HepG2 (cell line): Measurements from ENCODE around the gene CLEC10A. TPM values are rescaled to one million over a fixed set of nuclear protein-coding genes. Genes with fewer than 3 reads are reported as not detected.

ENCODE experiments used
- BCLAF1 ChIP-seq: fragments of 450-650 bp; IDR thresholded peaks from 2 replicates; pipeline ENCODE4 v1.6.1; 2017; ENCODE audit warnings: mild to moderate bottlenecking
- BRCA1 ChIP-seq: sonication (generic); formaldehyde crosslinking; IDR thresholded peaks from 2 replicates; pipeline ENCODE4 v1.4.0; 2020; ENCODE audit warnings: missing genetic modification reagents
- CENPT ChIP-seq: sonication (generic); formaldehyde crosslinking; IDR thresholded peaks from 2 replicates; pipeline ENCODE4 v1.8.0; 2022; ENCODE audit warnings: low read depth, mild to moderate bottlenecking, moderate library complexity, missing genetic modification reagents
- DPF2 ChIP-seq: sonication (generic); formaldehyde crosslinking; IDR thresholded peaks from 2 replicates; pipeline ENCODE4 v1.4.0; 2020; ENCODE audit warnings: mild to moderate bottlenecking, low read depth, missing genetic modification reagents, borderline replicate concordance
- HIC2 ChIP-seq: sonication (generic); formaldehyde crosslinking; IDR thresholded peaks from 2 replicates; pipeline ENCODE4 v1.9.0; 2022; ENCODE audit warnings: low read depth, missing genetic modification reagents
- HINFP ChIP-seq: sonication (generic); formaldehyde crosslinking; IDR thresholded peaks from 2 replicates; pipeline ENCODE4 v1.4.0; 2020; ENCODE audit warnings: low read depth, mild to moderate bottlenecking, missing genetic modification reagents
- HMG20B ChIP-seq: conservative IDR thresholded peaks from 2 replicates; pipeline ENCODE4 v1.6.1; 2016; ENCODE audit warnings: missing genetic modification reagents, missing compliant biosample characterization
- HMGA1 ChIP-seq: sonication (generic); formaldehyde crosslinking; conservative IDR thresholded peaks from 2 replicates; pipeline ENCODE4 v1.4.0; 2020; ENCODE audit warnings: missing genetic modification reagents
- HNF4A ChIP-seq: sonication (generic); formaldehyde crosslinking; IDR thresholded peaks from 2 replicates; pipeline ENCODE4 v1.4.0; 2020; ENCODE audit warnings: missing genetic modification reagents
- NR2C2 ChIP-seq: sonication (generic); formaldehyde crosslinking; IDR thresholded peaks from 2 replicates; pipeline ENCODE4 v1.4.0; 2020; ENCODE audit warnings: missing genetic modification reagents, mild to moderate bottlenecking, moderate library complexity, borderline replicate concordance
- TCF7 ChIP-seq: sonication (generic); IDR thresholded peaks from 2 replicates; pipeline ENCODE4 v1.6.1; 2016; ENCODE audit warnings: antibody characterized with exemption, low read depth
- TEAD2 ChIP-seq: sonication (generic); formaldehyde crosslinking; IDR thresholded peaks from 2 replicates; pipeline ENCODE4 v1.9.0; 2021; ENCODE audit warnings: missing genetic modification reagents
- XRCC5 ChIP-seq: fragments of 200-400 bp; formaldehyde crosslinking; optimal IDR thresholded peaks from 2 replicates; pipeline ENCODE3; 2017; ENCODE audit warnings: mild to moderate bottlenecking, low read length
- ZFP82 ChIP-seq: sonication (generic); formaldehyde crosslinking; IDR thresholded peaks from 2 replicates; pipeline ENCODE4 v1.5.1; 2020; ENCODE audit warnings: mild to moderate bottlenecking, missing genetic modification reagents, borderline replicate concordance
- ZNF317 ChIP-seq: sonication (generic); formaldehyde crosslinking; IDR thresholded peaks from 2 replicates; pipeline ENCODE4 v1.5.0; 2020; ENCODE audit warnings: mild to moderate bottlenecking, missing genetic modification reagents
- ZNF501 ChIP-seq: sonication (generic); formaldehyde crosslinking; IDR thresholded peaks from 2 replicates; pipeline ENCODE4 v1.5.1; 2020; ENCODE audit warnings: mild to moderate bottlenecking, moderate library complexity, missing genetic modification reagents
- ZNF556 ChIP-seq: sonication (generic); formaldehyde crosslinking; IDR thresholded peaks from 2 replicates; pipeline ENCODE4 v1.4.0; 2020; ENCODE audit warnings: mild to moderate bottlenecking, missing genetic modification reagents, borderline replicate concordance
- ZNF564 ChIP-seq: sonication (generic); formaldehyde crosslinking; IDR thresholded peaks from 2 replicates; pipeline ENCODE4 v1.8.1; 2023; ENCODE audit warnings: mild to moderate bottlenecking, missing genetic modification reagents
- ZNF572 ChIP-seq: sonication (generic); formaldehyde crosslinking; IDR thresholded peaks from 2 replicates; pipeline ENCODE4 v1.5.1; 2020; ENCODE audit warnings: mild to moderate bottlenecking, missing genetic modification reagents
- polyA plus RNA-seq, 8 experiments: library from polyadenylated mRNA; depleted of rRNA in 3 of 8; stranded (reverse) in 7 of 8; unstranded in 1 of 8; fragments of >200 nt; fragmentation: Illumina TruSeq in 4 of 8; extraction: Trizol in 4 of 8; gene quantifications; 2 replicates each; pipeline versions ENCODE4 v1.2.1 to v1.2.3, GENCODE V29; 2011 to 2016; ENCODE audit warnings: low read depth in 4 of 8, missing spikeins in 1 of 8, mixed read lengths in 1 of 8; ENCODE audit not compliant: insufficient read depth in 1 of 8
- total RNA-seq, 5 experiments: library from RNA; depleted of rRNA; stranded (reverse); fragments of >200 nt; fragmentation: Illumina TruSeq; extraction: Trizol; gene quantifications; 2 replicates each; pipeline ENCODE4 v1.2.3, GENCODE V29; 2016; ENCODE audit warnings: low read depth in 1 of 5

Gene CLEC10A
- total and polyA plus RNA-seq, 2 of the 13 experiments (the other 11 are each of a cell fraction or from before 2014, with no cell fraction given): 0.33 TPM; not detected in 1

- TF ChIP-seq NR2C2: no peak
- no peak for TF ChIP-seq CENPT
- TF ChIP-seq ZNF572: no peak
- no peak for TF ChIP-seq ZNF501
- TF ChIP-seq ZNF564 (CRISPR knock-in tag): 0 out of 2 replicates have a peak, but pooled peaks have one; percentile 44
- peak; percentile 52; the same call in 1 of the 2 replicates for TF ChIP-seq BRCA1 (CRISPR knock-in tag)
- no peak for TF ChIP-seq TEAD2
- no peak for TF ChIP-seq DPF2 (CRISPR knock-in tag)
- no peak for TF ChIP-seq ZFP82 (CRISPR knock-in tag)
- peak; percentile 29 for TF ChIP-seq XRCC5
- TF ChIP-seq ZNF556 (CRISPR knock-in tag): 0 out of 2 replicates have a peak, but pooled peaks have one; percentile 53
- no peak for TF ChIP-seq HMGA1 (CRISPR knock-in tag)
- TF ChIP-seq HIC2 (CRISPR knock-in tag): no peak
- no peak for TF ChIP-seq HMG20B (CRISPR knock-in tag)
- TF ChIP-seq TCF7: no peak
- TF ChIP-seq ZNF317 (CRISPR knock-in tag): no peak; the same call in 1 of the 2 replicates
- no peak for TF ChIP-seq BCLAF1
- 0 out of 2 replicates have a peak, but pooled peaks have one; percentile 2 for TF ChIP-seq HNF4A (CRISPR knock-in tag)
- peak; percentile 14; the same call in 1 of the 2 replicates for TF ChIP-seq HINFP
Observed at GRCh38 chr17:7035591-7036368, 44.3 kb downstream of the CLEC10A start, which contains the start of gene SLC16A13 (continued).
